Measurements from ENCODE around the gene CD44.

- no peak for TF ChIP-seq REST (IDR thresholded peaks at IDR 0.05; ENCODE audit: low read depth)
- TF ChIP-seq RAD21 (IDR thresholded peaks at IDR 0.05; ENCODE audit: low read depth) = no peak
- TF ChIP-seq CEBPB (IDR thresholded peaks at IDR 0.05) = no peak
- no peak for TF ChIP-seq EP300 (IDR thresholded peaks at IDR 0.05; ENCODE audit: borderline replicate concordance)
- TF ChIP-seq TEAD4 (IDR thresholded peaks at IDR 0.05) = no peak
- TF ChIP-seq CREB1 (IDR thresholded peaks at IDR 0.05; ENCODE audit: low read depth) = no peak
- TF ChIP-seq YY1 (IDR thresholded peaks at IDR 0.05; ENCODE audit: low read depth) = no peak
Measured at GRCh38 chr11:35135222-35135621, 3.7 kb upstream of the CD44 start.

All from Ishikawa (cell line).